Aorta (tissue), 5 donors: ENCODE measurements around the gene DENND11. TPM values are rescaled to one million over a fixed set of nuclear protein-coding genes. Genes with fewer than 3 reads are reported as not detected.

ENCODE experiments used
- ATAC-seq: fragments of 200-7000 bp; cut with Tn5 transposase; one replicate; pipeline ENCODE4 v1.9.1; 2022; ENCODE audit warnings: moderate library complexity; ENCODE audit not compliant: low FRiP score
- DNase-seq, 2 donors: peaks; one replicate each; pipeline ENCODE4 v3.0.0-alpha.2; 2020
- H3K27ac ChIP-seq, 2 donors: one replicate each; pipeline ENCODE4 v1.5.1; 2013; ENCODE audit warnings: low read length in 2 of 2, mild to moderate bottlenecking in 2 of 2, moderate library complexity in 2 of 2, control low read depth in 1 of 2, inconsistent platforms in 1 of 2, low read depth in 1 of 2
- H3K27me3 ChIP-seq, 2 donors: one replicate each; pipeline ENCODE4 v1.6.1; 2013; ENCODE audit warnings: control low read depth in 1 of 2, low read length in 1 of 2, mild to moderate bottlenecking in 1 of 2, moderate library complexity in 1 of 2; ENCODE audit not compliant: insufficient read depth in 2 of 2, control insufficient read depth in 1 of 2
- H3K36me3 ChIP-seq, 2 donors: one replicate each; pipeline ENCODE4 v1.6.1; 2013; ENCODE audit warnings: control low read depth in 1 of 2, low read length in 1 of 2, mild to moderate bottlenecking in 1 of 2; ENCODE audit not compliant: insufficient read depth in 2 of 2, control insufficient read depth in 1 of 2
- H3K4me1 ChIP-seq, 2 donors: one replicate each; pipeline ENCODE4 v1.6.1; 2013; ENCODE audit warnings: low read length in 2 of 2, control low read depth in 1 of 2, mild to moderate bottlenecking in 1 of 2, moderate library complexity in 1 of 2; ENCODE audit not compliant: insufficient read depth in 2 of 2, control insufficient read depth in 1 of 2
- H3K4me3 ChIP-seq, 2 donors: one replicate each; pipeline ENCODE4 v1.5.1; 2013; ENCODE audit warnings: low read length in 2 of 2, control low read depth in 1 of 2, mild to moderate bottlenecking in 1 of 2
- H3K9me3 ChIP-seq: one replicate; pipeline ENCODE4 v1.6.1; 2013; ENCODE audit warnings: mild to moderate bottlenecking, low read length; ENCODE audit not compliant: control insufficient read depth
- WGBS, 2 donors: extraction: QIAGEN DNeasy Blood & Tissue Kit; methylation state at CpG; one replicate each; pipeline ENCODE4 v1.1.7; 2013; 5-methylcytosine and 5-hydroxymethylcytosine counted together
- intact Hi-C, 2 donors: fragments of 100-400 bp; cut with DNase I; formaldehyde crosslinking; loops; one replicate each; pipeline versions ENCODE4 v1.14.2 to v1.15.0; 2022
- polyA plus RNA-seq, 2 donors: library from polyadenylated mRNA; stranded (reverse); fragments of 200-250 nt; gene quantifications; one replicate each; pipeline ENCODE4 v1.2.3, GENCODE V29; 2013
- total RNA-seq, 2 donors: library from RNA; stranded (reverse); fragmentation: NEBNext Ultra II Directional; extraction: Animal tissue kit (Norgen Biotek cat#: 25700); gene quantifications; one replicate each; pipeline ENCODE4 v1.2.1, GENCODE V29; 2021
- donor health status: healthy with polysubstance abuse.
- donor health status: Bipolar disorder and iron deficiency.
- donor health status: DM: no; HTN: no; CAD: no.
- donor health status: DM: no; HTN: no; CAD: no.
- donor health status: DM: yes; HTN: yes; CAD: no.

The DENND11 gene
- total and polyA plus RNA-seq, 4 donors = 7.3 to 31.6 (median 15.5) TPM

DNA sequence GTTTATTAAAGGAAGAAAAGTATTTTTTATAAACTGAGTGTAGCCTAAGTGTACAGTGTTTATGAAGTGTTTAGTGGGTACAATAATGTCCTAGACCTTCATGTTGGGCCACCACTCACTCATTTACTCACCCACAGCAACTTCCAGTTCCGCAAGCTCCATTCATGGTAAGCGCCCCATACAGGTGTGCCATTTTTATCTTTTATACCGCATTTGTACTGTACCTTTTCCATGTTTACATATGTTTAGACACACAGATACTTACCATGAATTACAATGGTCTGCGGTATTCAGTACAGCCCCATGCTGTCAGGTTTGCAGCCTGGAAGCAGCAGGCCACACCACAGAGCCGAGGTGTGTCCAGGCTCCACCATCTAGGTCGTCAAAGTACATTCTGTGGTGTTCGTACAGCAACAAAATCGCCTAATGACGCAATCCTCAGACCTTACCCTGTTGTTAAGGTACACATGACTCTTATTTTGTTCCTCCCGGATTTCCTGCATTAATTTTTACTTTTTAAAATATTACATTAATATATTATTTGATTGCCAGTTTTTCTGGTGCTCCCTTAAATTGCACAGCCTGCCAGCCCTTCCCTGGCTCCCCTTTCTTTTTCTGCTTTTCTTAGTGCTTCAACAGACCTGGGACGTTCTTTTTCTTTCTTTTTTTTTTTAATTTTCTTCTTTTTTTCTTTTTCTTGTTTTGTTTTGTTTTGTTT lies 35.3 kb upstream of the DENND11 start:
- peaks cover 0 to 2% of the 10 kb centered on the region in 2 donors for H3K4me1 ChIP-seq
- H3K9me3 ChIP-seq = no peaks in the 10 kb centered on the region
- H3K27ac ChIP-seq = peak overlapping the region in 1 of 2 donors; percentile 10
- peak overlapping the region; percentile 31 to 49 for H3K4me3 ChIP-seq
- no peak for DNase-seq
- no peaks in the 10 kb centered on the region for H3K27me3 ChIP-seq
- WGBS, 2 donors = 70 to 71% methylated on average over 11 of the region's 11 CpGs
- peaks cover 0 to 4% of the 10 kb centered on the region in 2 donors for H3K36me3 ChIP-seq
- ATAC-seq = no peak
- intact Hi-C loops = loop anchor here (5.0 to 10.0 kb wide), 4 partner anchors 35 to 722 kb away; partner anchors contain the start of genes AGK (in 1 of the 2), DENND11 (in 1 of the 2) and MRPS33 (in 1 of the 2)

GRCh38 chr7:141731476-141732149 lies 29.6 kb upstream of the DENND11 start:
- H3K4me3 ChIP-seq = no peak overlapping the region
- ATAC-seq = no peak
- 77 to 82% methylated on average over 22 to 24 of the region's 24 CpGs for WGBS, 2 donors

GRCh38 chr7:141729020-141729419 lies 27.1 kb upstream of the DENND11 start:
- Histone ChIP-seq H3K4me1 (peaks cover 0 to 2% of the 10 kb centered on the region in 2 donors), H3K4me3 (no peak overlapping the region), H3K27me3 (no peaks in the 10 kb centered on the region), H3K9me3 (no peaks in the 10 kb centered on the region), H3K27ac (no peak overlapping the region), H3K36me3 (peaks cover 0 to 1% of the 10 kb centered on the region in 2 donors)
- WGBS, 2 donors = 93 to 95% methylated on average over 1 of the region's 1 CpG
- no peak for DNase-seq
- ATAC-seq = no peak
- intact Hi-C loops = no loop called here

More at GRCh38 chr7:141731476-141732149, 29.6 kb upstream of the DENND11 start:
- Histone ChIP-seq H3K27ac (no peak overlapping the region), H3K4me1 (peaks cover 0 to 2% of the 10 kb centered on the region in 2 donors), H3K36me3 (no peaks in the 10 kb centered on the region), H3K27me3 (no peaks in the 10 kb centered on the region), H3K9me3 (no peaks in the 10 kb centered on the region)
- intact Hi-C loops = loop anchor here in 1 of 2 donors (10.0 kb wide), 2 partner anchors 177 to 717 kb away; partner anchors contain the start of genes AGK and MRPS33
- no peak for DNase-seq

- 86 to 93% methylated on average over 2 of the region's 2 CpGs for WGBS, 2 donors
Measured at GRCh38 chr7:141722529-141722928, 20.6 kb upstream of the DENND11 start.

GRCh38 chr7:141717450-141717849 lies 15.5 kb upstream of the DENND11 start:
- DNase-seq = no peak
- no peaks in the 10 kb centered on the region for H3K9me3 ChIP-seq
- intact Hi-C loops = no loop called here
- no peak for ATAC-seq
- no peak overlapping the region for H3K27ac ChIP-seq
- 94 to 96% methylated on average over 1 of the region's 1 CpG for WGBS, 2 donors
- H3K4me1 ChIP-seq = no peaks in the 10 kb centered on the region
- no peak overlapping the region for H3K4me3 ChIP-seq
- H3K36me3 ChIP-seq = no peaks in the 10 kb centered on the region
- H3K27me3 ChIP-seq = no peaks in the 10 kb centered on the region

More at GRCh38 chr7:141722529-141722928, 20.6 kb upstream of the DENND11 start:
- no peaks in the 10 kb centered on the region for H3K4me1 ChIP-seq
- intact Hi-C loops = no loop called here
- no peak overlapping the region for H3K27ac ChIP-seq
- no peak overlapping the region for H3K4me3 ChIP-seq
- no peak for DNase-seq
- H3K9me3 ChIP-seq = no peaks in the 10 kb centered on the region
- no peak for ATAC-seq
- H3K27me3 ChIP-seq = no peaks in the 10 kb centered on the region
- peaks cover 0 to 1% of the 10 kb centered on the region in 2 donors for H3K36me3 ChIP-seq

- Histone ChIP-seq H3K27me3 (no peaks in the 10 kb centered on the region), H3K36me3 (no peaks in the 10 kb centered on the region), H3K27ac (no peak overlapping the region), H3K4me1 (no peaks in the 10 kb centered on the region), H3K4me3 (no peak overlapping the region), H3K9me3 (no peaks in the 10 kb centered on the region)
- no peak for DNase-seq
- WGBS, 2 donors = 53 to 63% methylated on average over 6 of the region's 6 CpGs
- intact Hi-C loops = no loop called here
- no peak for ATAC-seq
Measured at GRCh38 chr7:141715794-141716689, 14.1 kb upstream of the DENND11 start.

- no peaks in the 10 kb centered on the region for H3K27me3 ChIP-seq
- no peak overlapping the region for H3K4me3 ChIP-seq
- 68 to 70% methylated on average over 4 of the region's 4 CpGs for WGBS, 2 donors
- H3K36me3 ChIP-seq = no peaks in the 10 kb centered on the region
- H3K9me3 ChIP-seq = no peaks in the 10 kb centered on the region
- H3K27ac ChIP-seq = no peak overlapping the region
- ATAC-seq = no peak
- intact Hi-C loops = no loop called here
- DNase-seq = no peak
- H3K4me1 ChIP-seq = no peaks in the 10 kb centered on the region
Measured at GRCh38 chr7:141715018-141715417, 13.1 kb upstream of the DENND11 start.

DNA sequence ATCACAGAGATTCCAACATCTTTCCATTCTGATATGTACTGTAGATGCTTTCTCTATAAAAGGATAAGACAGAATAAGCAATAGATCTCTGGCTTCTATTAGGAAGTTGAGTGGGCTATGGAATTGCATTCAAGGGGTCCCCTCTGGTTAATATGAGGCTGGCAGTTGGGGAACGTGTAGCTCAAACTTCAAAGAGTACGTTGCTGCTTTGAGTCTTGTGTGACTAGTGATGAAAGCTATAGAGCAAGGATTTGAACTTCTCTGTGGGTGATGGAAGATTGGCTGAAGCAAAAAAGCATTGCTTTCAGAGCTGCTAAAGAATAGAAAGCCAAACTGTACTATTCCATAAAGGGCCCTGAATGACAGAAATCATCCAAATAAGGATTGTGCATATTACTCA lies 12.6 kb upstream of the DENND11 start:
- ATAC-seq (no peak), DNase-seq (no peak)
- H3K27ac ChIP-seq = no peak overlapping the region
- no peak overlapping the region for H3K4me3 ChIP-seq
- intact Hi-C loops = no loop called here
- H3K27me3 ChIP-seq = no peaks in the 10 kb centered on the region
- peaks cover 0 to 3% of the 10 kb centered on the region in 2 donors for H3K36me3 ChIP-seq
- no peaks in the 10 kb centered on the region for H3K4me1 ChIP-seq
- 74 to 80% methylated on average over 2 of the region's 2 CpGs for WGBS, 2 donors
- no peaks in the 10 kb centered on the region for H3K9me3 ChIP-seq
